A549 (cell line): Measurements from ENCODE around the gene RFESD. TPM values are rescaled to one million over a fixed set of nuclear protein-coding genes. Genes with fewer than 3 reads are reported as not detected.

Source experiments
- ATAC-seq, 2 experiments: fragments of 200-7000 bp in 1 of 2; fragments of >200 bp in 1 of 2; cut with Nextera tagmentation in 1 of 2; cut with Tn5 transposase in 1 of 2; 3 replicates each; pipeline versions ENCODE4 v1.8.0 to v1.9.1; 2018 to 2020; ENCODE audit warnings: mild to moderate bottlenecking in 1 of 2, moderate library complexity in 1 of 2
- CTCF ChIA-PET: fragments of 300-600 bp; sonication (Branson Sonifier 250); formaldehyde crosslinking; extraction: SDS; loops from one replicate; lab custom pipeline; 2021; ENCODE audit warnings: antibody characterized with exemption, inconsistent platforms; lab: Yijun Ruan, JAX
- POLR2A ChIA-PET: fragments of 350-600 bp; formaldehyde crosslinking; extraction: SDS; loops from one replicate; lab custom pipeline; 2021; ENCODE audit warnings: antibody characterized with exemption, inconsistent platforms; lab: Yijun Ruan, JAX
- DNase-seq, 2 experiments: peaks; one replicate each; pipeline versions ENCODE4 v3.0.0 to v3.0.0-alpha.2; 2011 to 2016; ENCODE audit warnings: low read depth in 1 of 2, low spot score in 1 of 2
- FAIRE-seq: peaks from 2 replicates; lab custom pipeline; 2011; peaks lifted over from hg19 to GRCh38; lab: Jason Lieb, UNC
- H3K27ac ChIP-seq, 2 experiments: fragments of >200 bp; sonication (Bioruptor Twin); formaldehyde crosslinking; 3 replicates each; pipeline ENCODE4 v1.5.1; 2016 to 2017
- H3K4me1 ChIP-seq: fragments of >200 bp; sonication (Bioruptor Twin); formaldehyde crosslinking; 3 replicates; pipeline ENCODE4 v1.6.1; 2016
- H3K4me2 ChIP-seq: fragments of >200 bp; sonication (Bioruptor Twin); formaldehyde crosslinking; 3 replicates; pipeline ENCODE4 v1.6.1; 2016
- H3K4me3 ChIP-seq: fragments of >200 bp; sonication (Bioruptor Twin); formaldehyde crosslinking; 3 replicates; pipeline ENCODE4 v1.5.1; 2016
- H3K9me3 ChIP-seq: fragments of >200 bp; sonication (Bioruptor Twin); formaldehyde crosslinking; 3 replicates; pipeline ENCODE4 v1.6.1; 2016
- BHLHE40 ChIP-seq: IDR thresholded peaks from 2 replicates; pipeline ENCODE4 v1.6.1; 2012; ENCODE audit warnings: low read depth, low read length, inconsistent platforms
- CBX2 ChIP-seq: fragments of 200-600 bp; sonication (generic); IDR thresholded peaks from 2 replicates; pipeline ENCODE4 v1.6.1; 2016; ENCODE audit warnings: low read depth, mild to moderate bottlenecking, borderline replicate concordance
- CBX8 ChIP-seq: fragments of 200-600 bp; sonication (generic); IDR thresholded peaks from 2 replicates; pipeline ENCODE4 v1.6.1; 2016
- CHD2 ChIP-seq: fragments of 150-350 bp; IDR thresholded peaks from 2 replicates; pipeline ENCODE4 v1.6.1; 2014; ENCODE audit warnings: low read length; ENCODE audit not compliant: partially characterized antibody
- ELK1 ChIP-seq: fragments of 150-350 bp; IDR thresholded peaks from 2 replicates; pipeline ENCODE4 v1.6.1; 2014; ENCODE audit warnings: low read depth, mild to moderate bottlenecking, low read length
- FOSB ChIP-seq: fragments of 250-450 bp; sonication (Bioruptor Pico); IDR thresholded peaks from 2 replicates; pipeline ENCODE4 v1.5.0; 2020; ENCODE audit warnings: mild to moderate bottlenecking, moderate library complexity
- FOXS1 ChIP-seq: fragments of 250-450 bp; sonication (Bioruptor Pico); IDR thresholded peaks from 2 replicates; pipeline ENCODE4 v1.5.0; 2020; ENCODE audit warnings: mild to moderate bottlenecking, moderate library complexity
- GATA3 ChIP-seq: IDR thresholded peaks from 2 replicates; pipeline ENCODE4 v1.6.1; 2012; ENCODE audit warnings: borderline replicate concordance
- HOXB13 ChIP-seq: fragments of 250-450 bp; sonication (Bioruptor Pico); IDR thresholded peaks from 2 replicates; pipeline ENCODE4 v1.5.0; 2020; ENCODE audit warnings: low read depth, mild to moderate bottlenecking, moderate library complexity
- HOXB5 ChIP-seq: fragments of 250-450 bp; sonication (Bioruptor Pico); IDR thresholded peaks from 2 replicates; pipeline ENCODE4 v1.5.0; 2020; ENCODE audit warnings: mild to moderate bottlenecking, moderate library complexity
- KDM1A ChIP-seq: fragments of 200-600 bp; sonication (generic); IDR thresholded peaks from 2 replicates; pipeline ENCODE4 v1.6.1; 2016; ENCODE audit warnings: low read depth, mild to moderate bottlenecking
- KDM5A ChIP-seq: fragments of 200-600 bp; sonication (generic); IDR thresholded peaks from 2 replicates; pipeline ENCODE4 v1.6.1; 2016; ENCODE audit warnings: antibody characterized with exemption, mild to moderate bottlenecking
- MAFK ChIP-seq: fragments of 450-650 bp; IDR thresholded peaks from 2 replicates; pipeline ENCODE4 v1.6.1; 2014; ENCODE audit not compliant: partially characterized antibody
- MAZ ChIP-seq: fragments of 150-350 bp; IDR thresholded peaks from 2 replicates; pipeline ENCODE4 v1.6.1; 2014; ENCODE audit warnings: antibody characterized with exemption, low read depth, low read length, borderline replicate concordance
- NR3C1 ChIP-seq: fragments of >200 bp; sonication (Bioruptor Twin); formaldehyde crosslinking; IDR thresholded peaks from 3 replicates; pipeline ENCODE4 v1.6.1; 2017
- PHF8 ChIP-seq: fragments of 200-600 bp; sonication (generic); IDR thresholded peaks from 2 replicates; pipeline ENCODE4 v1.6.1; 2016; ENCODE audit warnings: low read depth, mild to moderate bottlenecking, antibody characterized with exemption, moderate library complexity, borderline replicate concordance
- POLR2A ChIP-seq: IDR thresholded peaks from 2 replicates; pipeline ENCODE4 v1.6.1; 2012; ENCODE audit warnings: mild to moderate bottlenecking, low read length
- POLR2AphosphoS2 ChIP-seq: conservative IDR thresholded peaks from 2 replicates; pipeline ENCODE4 v1.6.1; 2012; ENCODE audit warnings: low read length, improper control_type of control experiment, inconsistent platforms
- RAD21 ChIP-seq, 2 experiments: fragments of >200 bp in 1 of 2; sonication (Bioruptor Twin) in 1 of 2; formaldehyde crosslinking in 1 of 2; IDR thresholded peaks in 1 of 2; conservative IDR thresholded peaks in 1 of 2; 2 replicates in 1 of 2; 3 replicates in 1 of 2; pipeline ENCODE4 v1.6.1; 2012 to 2018; ENCODE audit warnings: inconsistent platforms in 1 of 2
- RARB ChIP-seq: fragments of 250-450 bp; sonication (Bioruptor Pico); IDR thresholded peaks from 2 replicates; pipeline ENCODE4 v1.8.0; 2021; ENCODE audit warnings: mild to moderate bottlenecking, moderate library complexity
- RCOR1 ChIP-seq: fragments of 150-350 bp; IDR thresholded peaks from 2 replicates; pipeline ENCODE4 v1.6.1; 2014; ENCODE audit warnings: antibody characterized with exemption, low read length, low read depth
- RNF2 ChIP-seq: fragments of 200-600 bp; sonication (generic); IDR thresholded peaks from 2 replicates; pipeline ENCODE4 v1.6.1; 2016; ENCODE audit warnings: low read depth, mild to moderate bottlenecking, antibody characterized with exemption, moderate library complexity, borderline replicate concordance
- SMC3 ChIP-seq: fragments of >200 bp; sonication (Bioruptor Twin); formaldehyde crosslinking; IDR thresholded peaks from 3 replicates; pipeline ENCODE4 v1.6.1; 2018; ENCODE audit warnings: inconsistent platforms
- SREBF2 ChIP-seq: fragments of 450-650 bp; IDR thresholded peaks from 2 replicates; pipeline ENCODE4 v1.6.1; 2014; ENCODE audit warnings: mild to moderate bottlenecking, moderate library complexity
- TFCP2L1 ChIP-seq: fragments of 250-450 bp; sonication (Bioruptor Pico); IDR thresholded peaks from 2 replicates; pipeline ENCODE4 v1.5.0; 2021; ENCODE audit warnings: mild to moderate bottlenecking
- TP53 ChIP-seq: fragments of 250-450 bp; sonication (Bioruptor Pico); IDR thresholded peaks from 2 replicates; pipeline ENCODE4 v1.5.0; 2021; ENCODE audit warnings: mild to moderate bottlenecking, moderate library complexity
- ZNF302 ChIP-seq: fragments of 250-450 bp; sonication (Bioruptor Pico); IDR thresholded peaks from 2 replicates; pipeline ENCODE4 v1.9.0; 2021; ENCODE audit warnings: inconsistent platforms, mild to moderate bottlenecking, moderate library complexity
- ZSCAN20 ChIP-seq: fragments of 250-450 bp; sonication (Bioruptor Pico); IDR thresholded peaks from 2 replicates; pipeline ENCODE4 v1.8.0; 2022; ENCODE audit warnings: mild to moderate bottlenecking, moderate library complexity
- WGBS: methylation state at CpG from one replicate; pipeline ENCODE4 v1.1.6; 2017; ENCODE audit errors: missing lambda C conversion rate; 5-methylcytosine and 5-hydroxymethylcytosine counted together
- polyA plus RNA-seq, 4 experiments: library from polyadenylated mRNA; depleted of rRNA in 3 of 4; stranded (reverse); fragments of >200 nt; fragmentation: RNase III in 1 of 4; extraction: RNeasy Plus Mini Kit Qiagen cat#74134 plus additional on column Dnase treatment in 1 of 4; gene quantifications; 2 replicates in 3 of 4; 3 replicates in 1 of 4; pipeline ENCODE4 v1.2.3, GENCODE V29; 2011 to 2017
- TF ChIP-seq, protein P1 (sequence below): fragments of >200 bp; sonication (Bioruptor Twin); formaldehyde crosslinking; IDR thresholded peaks from 2 replicates; pipeline ENCODE4 v1.6.1; 2016
- TF ChIP-seq, protein P2 (sequence below): fragments of >200 bp; sonication (Bioruptor Twin); formaldehyde crosslinking; IDR thresholded peaks from 3 replicates; pipeline ENCODE4 v1.5.1; 2016
- TF ChIP-seq, protein P3 (sequence below): IDR thresholded peaks from 2 replicates; pipeline ENCODE4 v1.6.1; 2012
- TF ChIP-seq, protein P4 (sequence below): IDR thresholded peaks from 2 replicates; pipeline ENCODE4 v1.6.1; 2012; ENCODE audit warnings: low read depth, borderline replicate concordance

The RFESD gene
- polyA plus RNA-seq, 2 of the 4 experiments (the other 2 are of a cell fraction), result 1.6 to 5.4 TPM

- TF ChIP-seq RARB (CRISPR knock-in tag), result no peak
- TF ChIP-seq MAZ, result no peak
- no peak for TF ChIP-seq FOSB
- TF ChIP-seq POLR2AphosphoS2, result no peak
- no peak for TF ChIP-seq CBX2
These were observed 26.1 kb downstream of the RFESD start (continued) for GRCh38 chr5:95672641-95673040.

DNA sequence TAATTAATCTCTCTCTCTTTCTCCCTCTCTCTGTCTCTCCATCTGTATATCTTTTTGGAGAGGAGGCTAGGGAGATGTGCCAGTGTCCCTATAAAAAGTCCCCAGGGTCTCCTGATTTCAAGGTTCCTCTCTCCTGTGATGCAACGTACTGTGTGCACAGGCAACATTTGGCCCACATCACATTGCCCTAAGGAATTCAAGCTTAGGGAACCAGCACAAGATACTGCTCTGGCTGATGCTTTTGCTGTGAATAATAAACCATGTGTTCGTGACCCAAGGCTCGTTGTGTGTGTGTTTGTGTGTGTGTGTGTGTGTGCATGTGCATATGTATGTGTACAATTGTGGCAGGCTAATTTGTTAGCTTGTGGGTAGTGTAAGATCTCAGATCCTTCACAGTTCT lies 26.5 kb downstream of the RFESD start:
- POLR2A ChIA-PET, result no interaction called here
- no peak for FAIRE-seq
- CTCF ChIA-PET, result interaction anchor here (0.6 to 3.6 kb wide), 3 partner anchors 9 to 108 kb away, joined by 3 to 13 read pairs (median 10); no protein-coding TSS in a partner anchor

GRCh38 chr5:95682891-95683290 lies 36.3 kb downstream of the RFESD start, which contains the start of gene SPATA9:
Gene SPATA9, minus strand, starts transcription at chr5:95682991. Its CDS starts 137 bp downstream, at chr5:95682854.
- no peak for ATAC-seq
- ChIA-PET POLR2A (no interaction called here), CTCF (no interaction called here)
- DNase-seq, result no peak
- H3K4me2 ChIP-seq, result no peak within 1 kb of the TSS
- H3K9me3 ChIP-seq, result no peaks in the 10 kb centered on the region
- TF ChIP-seq MAFK, result no peak
- no peak for TF ChIP-seq GATA3
- TF ChIP-seq PHF8, result no peak
- no peak for TF ChIP-seq ZNF302 (CRISPR knock-in tag)
- no peak for TF ChIP-seq NR3C1
- no peak for TF ChIP-seq FOSB
- TF ChIP-seq BHLHE40, result no peak
- TF ChIP-seq HOXB5 (CRISPR knock-in tag), result no peak
- TF ChIP-seq TP53 (CRISPR knock-in tag), result no peak
- no peak for TF ChIP-seq HOXB13
- TF ChIP-seq, protein P1, sequence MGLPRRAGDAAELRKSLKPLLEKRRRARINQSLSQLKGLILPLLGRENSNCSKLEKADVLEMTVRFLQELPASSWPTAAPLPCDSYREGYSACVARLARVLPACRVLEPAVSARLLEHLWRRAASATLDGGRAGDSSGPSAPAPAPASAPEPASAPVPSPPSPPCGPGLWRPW, result no peak
- no peak for TF ChIP-seq MAZ
- TF ChIP-seq, protein P2, sequence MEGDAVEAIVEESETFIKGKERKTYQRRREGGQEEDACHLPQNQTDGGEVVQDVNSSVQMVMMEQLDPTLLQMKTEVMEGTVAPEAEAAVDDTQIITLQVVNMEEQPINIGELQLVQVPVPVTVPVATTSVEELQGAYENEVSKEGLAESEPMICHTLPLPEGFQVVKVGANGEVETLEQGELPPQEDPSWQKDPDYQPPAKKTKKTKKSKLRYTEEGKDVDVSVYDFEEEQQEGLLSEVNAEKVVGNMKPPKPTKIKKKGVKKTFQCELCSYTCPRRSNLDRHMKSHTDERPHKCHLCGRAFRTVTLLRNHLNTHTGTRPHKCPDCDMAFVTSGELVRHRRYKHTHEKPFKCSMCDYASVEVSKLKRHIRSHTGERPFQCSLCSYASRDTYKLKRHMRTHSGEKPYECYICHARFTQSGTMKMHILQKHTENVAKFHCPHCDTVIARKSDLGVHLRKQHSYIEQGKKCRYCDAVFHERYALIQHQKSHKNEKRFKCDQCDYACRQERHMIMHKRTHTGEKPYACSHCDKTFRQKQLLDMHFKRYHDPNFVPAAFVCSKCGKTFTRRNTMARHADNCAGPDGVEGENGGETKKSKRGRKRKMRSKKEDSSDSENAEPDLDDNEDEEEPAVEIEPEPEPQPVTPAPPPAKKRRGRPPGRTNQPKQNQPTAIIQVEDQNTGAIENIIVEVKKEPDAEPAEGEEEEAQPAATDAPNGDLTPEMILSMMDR, result no peak
- no peak for TF ChIP-seq SREBF2
- no peak for TF ChIP-seq RCOR1
- TF ChIP-seq, protein P3, sequence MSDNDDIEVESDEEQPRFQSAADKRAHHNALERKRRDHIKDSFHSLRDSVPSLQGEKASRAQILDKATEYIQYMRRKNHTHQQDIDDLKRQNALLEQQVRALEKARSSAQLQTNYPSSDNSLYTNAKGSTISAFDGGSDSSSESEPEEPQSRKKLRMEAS, result no peak
- no peak for TF ChIP-seq KDM5A
- no peak for TF ChIP-seq KDM1A
- no peak for FAIRE-seq
- no peaks in the 10 kb centered on the region for H3K4me1 ChIP-seq
- 61% methylated on average over 1 of the region's 1 CpG for WGBS
- H3K4me3 ChIP-seq, result no peak within 1 kb of the TSS
- H3K27ac ChIP-seq, result no peak within 1 kb of the TSS

More for the DNA sequence above, 26.5 kb downstream of the RFESD start:
- TF ChIP-seq TFCP2L1 (CRISPR knock-in tag) (no peak), CBX2 (no peak), RNF2 (no peak), FOXS1 (CRISPR knock-in tag) (no peak), POLR2A (no peak), RAD21 (conservative IDR thresholded peaks at IDR 0.05 in 1 of 2, IDR thresholded peaks at IDR 0.05 in 1 of 2) (no peak), SMC3 (no peak), ZSCAN20 (CRISPR knock-in tag) (no peak), CBX8 (no peak), CHD2 (no peak), ZNF302 (CRISPR knock-in tag) (no peak), ELK1 (no peak)
- TF ChIP-seq, protein P3, result no peak
- TF ChIP-seq, protein P4, sequence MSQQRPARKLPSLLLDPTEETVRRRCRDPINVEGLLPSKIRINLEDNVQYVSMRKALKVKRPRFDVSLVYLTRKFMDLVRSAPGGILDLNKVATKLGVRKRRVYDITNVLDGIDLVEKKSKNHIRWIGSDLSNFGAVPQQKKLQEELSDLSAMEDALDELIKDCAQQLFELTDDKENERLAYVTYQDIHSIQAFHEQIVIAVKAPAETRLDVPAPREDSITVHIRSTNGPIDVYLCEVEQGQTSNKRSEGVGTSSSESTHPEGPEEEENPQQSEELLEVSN, result no peak
- Histone ChIP-seq H3K9me3 (no peaks in the 10 kb centered on the region), H3K4me1 (no peaks in the 10 kb centered on the region), H3K4me3 (no peak overlapping the region), H3K4me2 (no peak overlapping the region), H3K27ac (no peak overlapping the region)
- ATAC-seq, result no peak
- WGBS, result 68% methylated on average over 3 of the region's 3 CpGs
- DNase-seq, result no peak
